Measurements from ENCODE around the gene LEF1.
"Not testable (repeated sequence)": the region's sequence is repeated elsewhere in the genome, so short reads cannot be mapped to it uniquely, and the experiment has no call there.

LEF1 gene

DNA sequence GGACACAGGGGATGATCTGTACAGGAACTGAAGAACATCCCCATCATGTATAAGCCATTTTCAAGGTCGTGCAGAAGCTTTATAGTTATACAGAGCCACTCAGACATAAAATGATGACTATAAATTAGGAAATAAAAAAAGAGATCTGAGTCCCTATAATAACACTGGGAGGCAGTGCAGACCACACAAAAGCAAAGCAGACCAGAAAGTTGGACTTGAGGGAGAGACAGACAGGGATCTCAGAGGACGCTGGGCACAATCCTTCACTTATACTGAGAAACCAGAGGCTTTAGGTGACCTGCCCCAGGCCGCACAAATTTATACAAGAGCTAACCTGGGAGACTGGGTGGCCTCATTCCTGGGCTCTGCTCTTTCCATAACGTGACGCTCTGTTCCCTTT, 108.6 kb downstream of the LEF1 start:
- no peak for DNase-seq (ENCODE audit: low read depth)

DNA sequence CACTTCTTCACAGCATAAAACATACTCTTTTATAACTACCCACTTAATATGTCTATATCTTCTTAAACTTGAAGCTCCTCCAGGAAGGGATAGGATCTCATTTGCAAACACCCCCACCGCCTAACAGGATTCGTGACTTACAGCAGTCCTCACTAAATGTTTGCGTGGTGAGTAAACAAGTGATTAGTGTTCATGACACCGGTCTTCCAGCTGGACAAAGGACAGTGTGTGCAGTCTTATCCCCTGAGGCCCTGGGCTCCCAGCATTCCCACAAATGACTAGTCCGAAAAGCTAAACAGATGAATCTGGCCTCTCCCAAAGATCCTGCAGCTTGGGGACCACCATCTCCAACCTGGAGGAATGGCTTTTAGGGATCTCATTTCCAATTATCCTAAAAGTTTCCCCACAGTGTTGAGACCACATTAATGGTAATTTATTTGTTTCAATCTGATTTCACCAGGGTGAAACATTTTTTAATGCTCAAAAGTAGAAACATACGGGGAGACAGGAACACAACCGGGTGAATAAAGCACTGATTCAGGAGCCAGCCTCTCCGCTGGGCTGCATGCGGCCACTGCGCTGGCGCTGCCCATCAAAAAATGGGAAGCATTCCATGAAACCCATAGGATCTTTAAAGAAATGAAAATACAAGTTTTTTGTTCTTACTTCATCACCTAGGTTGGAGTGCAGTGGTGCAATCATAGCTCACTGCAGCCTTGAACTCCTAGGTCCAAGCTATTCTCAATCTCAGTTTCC, 109.9 kb downstream of the LEF1 start:
- DNase-seq (ENCODE audit: low read depth): no peak

DNA sequence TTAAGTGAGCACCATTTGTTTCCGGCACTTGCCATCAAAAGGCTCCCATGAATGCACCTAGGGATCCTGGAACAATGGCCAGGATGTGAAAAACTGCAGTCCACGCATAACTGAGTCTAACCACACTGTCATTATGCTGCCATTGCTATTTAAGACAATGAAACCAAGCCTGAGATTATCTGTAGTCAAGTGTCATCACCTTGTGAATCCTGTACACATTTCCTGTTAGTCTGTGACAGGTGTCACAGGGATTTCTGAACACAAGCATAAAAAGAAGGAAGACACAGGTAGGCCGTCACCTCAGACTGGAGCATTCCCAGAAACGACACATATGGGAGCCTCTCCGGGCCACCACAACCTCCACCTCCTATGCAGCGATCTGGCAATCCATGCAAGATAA, 112.3 kb downstream of the LEF1 start:
- no peak for DNase-seq (ENCODE audit: low read depth)

DNA sequence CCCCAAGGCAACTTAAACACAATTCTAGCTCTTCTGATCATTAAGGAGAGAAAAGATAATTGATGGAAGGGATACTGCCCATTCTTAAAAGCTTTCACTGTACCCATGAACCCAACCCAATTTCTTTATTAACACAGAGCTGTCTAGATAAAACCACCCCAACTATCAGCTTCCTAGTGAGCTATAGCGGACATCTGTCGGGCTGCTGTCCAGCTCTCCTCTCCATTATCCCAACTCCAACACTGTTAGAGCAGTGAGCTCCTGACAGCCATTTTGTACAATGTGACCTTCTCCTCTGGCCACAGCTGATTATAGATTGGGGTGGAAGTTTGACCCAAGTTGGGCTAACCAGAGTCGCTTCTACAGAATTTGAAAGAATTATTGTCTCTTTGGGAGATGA, 112.9 kb downstream of the LEF1 start:
- no peak for DNase-seq (ENCODE audit: low read depth)

DNA sequence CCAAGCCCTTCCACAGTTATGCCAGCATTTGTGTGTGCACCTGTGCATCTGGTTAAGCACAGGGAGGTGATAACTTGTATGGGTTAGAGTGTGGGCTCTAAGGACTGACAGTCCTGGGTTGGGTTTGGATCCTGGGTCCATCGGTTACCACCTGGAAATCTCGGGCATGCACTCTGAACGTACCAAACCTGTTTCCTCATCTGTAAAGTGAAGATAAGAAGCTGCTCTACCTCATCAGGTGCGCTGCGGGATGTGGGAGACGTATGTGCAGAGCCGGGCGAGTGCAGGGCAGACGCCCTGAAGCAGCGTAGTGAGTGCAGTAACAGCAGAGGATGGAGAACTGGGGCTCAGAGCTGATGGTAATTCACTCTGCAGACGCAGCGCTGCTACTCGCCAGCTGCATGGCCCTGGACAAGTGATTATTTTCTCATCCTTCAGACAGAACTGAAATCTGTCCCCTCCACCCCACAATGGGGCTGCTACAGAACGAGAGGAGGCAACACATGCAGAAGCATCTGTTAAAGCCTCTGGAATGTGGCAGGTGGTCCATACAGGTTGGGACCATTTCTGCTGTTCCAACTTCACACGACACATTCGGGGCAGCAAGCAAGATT, 114.6 kb downstream of the LEF1 start:
- no peak for DNase-seq (ENCODE audit: low read depth)

DNA sequence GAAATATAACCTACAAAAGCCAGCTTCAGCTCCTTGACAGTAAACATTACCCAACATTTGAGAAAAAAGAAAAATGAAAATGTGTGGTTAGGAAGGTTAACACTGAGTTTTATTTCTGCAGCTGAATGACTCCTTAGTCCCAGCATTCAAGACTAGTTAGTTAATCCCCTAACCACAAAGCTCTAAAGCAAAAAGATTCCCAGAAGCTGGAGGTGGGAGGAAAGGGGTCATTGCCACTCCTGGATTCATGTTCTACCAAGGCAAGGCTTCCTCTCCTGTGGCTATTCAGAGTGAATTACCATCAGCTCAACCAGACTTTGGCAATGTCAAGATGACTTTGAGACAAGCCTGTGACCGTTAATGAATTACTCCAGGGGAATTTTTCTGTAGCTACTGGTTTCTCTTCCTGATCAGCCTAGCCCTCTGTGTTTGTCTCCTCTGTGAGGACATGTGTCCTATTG, 115.5 kb downstream of the LEF1 start:
- DNase-seq (ENCODE audit: low read depth): no peak

DNA sequence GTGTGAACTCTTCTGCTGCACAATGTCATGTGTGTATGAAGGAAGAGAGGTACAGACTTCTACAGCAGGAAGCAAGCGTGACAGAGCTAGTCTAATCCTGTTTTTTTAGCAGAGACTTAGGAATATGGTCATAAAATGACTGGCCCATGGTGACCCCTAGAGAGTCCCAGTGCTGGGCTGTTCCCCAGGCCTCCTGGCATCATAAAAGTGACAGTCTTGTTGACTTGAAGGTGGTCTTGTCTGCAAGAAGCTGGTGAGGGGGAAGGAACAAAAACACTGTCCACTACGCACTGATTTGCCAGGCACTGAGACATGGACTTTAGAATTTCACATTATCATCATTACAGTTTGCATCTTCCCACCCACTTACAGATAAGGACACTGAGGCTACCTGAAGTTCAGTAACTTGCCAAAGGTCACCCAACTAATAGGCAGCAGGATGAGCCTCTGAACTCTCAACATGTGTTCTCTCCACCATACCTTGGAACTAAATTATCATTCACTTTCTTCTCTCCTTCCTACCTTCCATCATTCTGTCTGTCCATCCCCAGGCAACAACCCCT, 116.1 kb downstream of the LEF1 start:
- DNase-seq (ENCODE audit: low read depth): no peak

DNA sequence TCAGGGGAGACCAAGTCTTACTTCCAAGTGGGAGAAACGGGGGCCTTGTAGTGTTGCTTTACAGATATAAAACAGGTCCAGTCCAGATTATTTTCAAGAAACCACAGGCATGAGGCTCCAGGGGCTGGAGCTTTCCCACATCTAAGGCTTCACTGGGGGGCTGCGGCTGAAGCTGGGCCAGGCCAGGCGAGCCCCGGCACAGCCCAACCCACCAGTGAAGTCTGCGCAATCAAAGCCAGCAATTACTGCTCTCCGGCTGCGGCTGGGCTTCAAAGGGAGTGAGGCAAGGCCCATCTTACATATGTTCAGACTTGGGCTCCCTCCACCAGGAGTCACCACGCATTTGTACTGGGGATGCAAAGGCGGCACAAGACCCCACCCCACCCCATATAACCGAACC, 117.4 kb downstream of the LEF1 start:
- no peak for DNase-seq (ENCODE audit: low read depth)

DNA sequence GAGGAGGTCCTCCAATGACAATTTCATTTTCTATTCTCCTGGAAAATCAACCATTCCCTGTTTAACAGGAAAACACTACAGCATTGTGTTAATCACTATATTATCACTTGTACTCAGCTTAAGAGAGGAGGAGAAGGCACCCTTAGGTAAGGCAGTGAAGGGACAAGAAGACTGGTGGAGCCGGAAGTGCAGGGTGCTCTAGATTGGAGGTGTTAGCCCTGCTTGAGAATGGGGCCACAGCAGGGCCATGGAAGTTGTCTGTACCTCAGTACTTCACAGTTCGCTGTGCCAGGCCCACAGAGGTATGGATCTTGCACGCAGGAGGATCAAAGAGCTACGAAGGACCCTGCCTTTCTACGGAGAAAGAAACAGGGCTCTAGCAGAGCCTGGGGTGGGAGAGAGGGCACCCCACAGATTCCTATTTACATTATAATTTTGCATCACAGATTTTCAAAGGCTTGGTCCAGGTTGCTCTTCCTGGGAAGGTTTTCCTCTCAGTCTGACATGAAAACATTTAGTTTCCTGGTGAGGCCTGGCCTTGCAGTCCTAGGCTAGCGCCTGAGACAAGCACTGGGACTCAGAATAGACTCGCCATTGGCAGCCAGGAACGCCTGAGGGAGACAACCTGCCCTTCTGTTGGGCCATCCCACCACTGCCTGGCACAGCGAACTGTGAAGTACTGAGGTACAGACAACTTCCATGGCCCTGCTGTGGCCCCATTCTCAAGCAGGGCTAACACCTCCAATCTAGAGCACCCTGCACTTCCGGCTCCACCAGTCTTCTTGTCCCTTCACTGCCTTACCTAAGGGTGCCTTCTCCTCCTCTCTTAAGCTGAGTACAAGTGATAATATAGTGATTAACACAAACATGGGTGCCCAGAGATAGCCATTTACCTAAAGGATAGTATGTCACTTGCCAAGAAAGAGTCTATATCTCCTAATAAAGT, 118.3 kb downstream of the LEF1 start:
- DNase-seq (ENCODE audit: low read depth): not testable (repeated sequence)

DNA sequence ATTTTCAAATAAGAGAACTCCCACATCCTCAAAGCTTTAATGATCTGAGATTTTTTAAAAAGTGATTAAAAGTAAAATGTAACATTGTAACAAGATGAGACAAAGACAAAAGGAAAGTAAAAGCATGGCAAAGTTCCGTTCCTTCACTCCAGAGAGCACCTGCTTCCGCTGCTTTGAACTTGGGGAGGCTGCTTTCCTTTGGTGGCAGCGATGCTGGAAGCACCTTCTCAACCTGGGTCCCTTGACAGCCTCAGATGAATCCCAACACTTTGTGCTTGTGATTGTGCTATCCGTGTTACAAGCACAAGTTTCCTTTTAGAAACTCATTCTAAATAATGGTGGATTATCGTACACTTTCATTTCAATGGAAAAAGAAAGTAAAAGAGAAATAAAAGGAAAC, 119.3 kb downstream of the LEF1 start:
- DNase-seq (ENCODE audit: low read depth): no peak

DNA sequence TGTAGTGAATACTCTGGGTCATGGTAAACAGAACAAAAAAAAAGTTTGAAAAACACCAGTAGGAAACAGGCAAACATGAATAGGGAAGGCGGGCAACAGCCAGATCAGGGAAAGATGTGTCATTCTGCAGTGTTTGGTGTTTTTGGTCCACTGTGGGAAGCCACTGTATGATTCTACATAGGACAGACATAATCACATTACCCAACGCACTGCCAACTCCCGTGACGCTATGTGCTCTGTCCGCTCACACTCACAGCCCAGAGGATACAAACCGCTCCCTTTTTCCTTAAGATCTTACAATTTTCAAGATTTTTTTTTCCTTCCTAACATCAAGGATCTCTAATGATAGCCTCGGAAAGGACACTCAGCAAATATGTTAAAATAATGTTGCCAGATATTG, 119.7 kb downstream of the LEF1 start:
- DNase-seq (ENCODE audit: low read depth): no peak

DNA sequence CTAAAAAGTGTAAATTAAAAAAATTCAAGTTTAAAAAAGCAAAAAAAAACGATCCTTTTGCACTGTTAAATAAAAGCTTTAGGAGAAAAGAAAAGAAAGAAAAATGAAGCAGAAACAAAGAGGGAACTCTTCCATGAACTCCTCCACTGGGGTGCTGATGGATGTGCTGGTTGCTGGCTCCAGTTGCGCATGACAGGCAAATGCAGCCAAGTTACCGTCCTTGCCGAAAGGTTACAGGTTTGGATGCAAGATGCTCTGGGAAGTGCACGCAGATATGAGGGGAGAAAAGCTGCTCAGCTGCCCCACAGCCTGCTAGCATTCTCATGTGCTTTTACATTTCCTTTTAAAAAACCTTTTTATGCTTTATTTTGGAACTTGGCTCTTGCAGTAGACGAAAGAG, 120.6 kb downstream of the LEF1 start:
- no peak for DNase-seq (ENCODE audit: low read depth)

DNA sequence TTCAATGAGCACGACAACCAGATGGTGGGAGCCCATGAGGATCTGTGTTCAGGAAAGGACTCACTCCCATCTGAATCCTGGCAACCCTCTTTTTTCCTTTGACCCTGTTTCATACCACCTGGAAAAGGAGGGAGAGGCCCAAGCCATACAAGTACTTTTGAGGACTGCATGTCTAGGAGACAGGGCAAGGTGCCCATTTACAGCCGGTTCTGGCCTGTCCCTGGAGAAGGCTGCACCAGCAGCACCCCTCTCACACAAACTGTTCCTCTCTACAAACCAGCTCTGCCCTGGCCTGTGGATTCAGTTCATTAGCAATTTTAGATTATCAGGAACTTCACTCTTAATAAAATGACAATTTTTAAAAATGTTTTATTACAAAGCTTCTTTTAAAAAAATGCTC, 121.5 kb downstream of the LEF1 start:
- DNase-seq (ENCODE audit: low read depth): no peak

DNA sequence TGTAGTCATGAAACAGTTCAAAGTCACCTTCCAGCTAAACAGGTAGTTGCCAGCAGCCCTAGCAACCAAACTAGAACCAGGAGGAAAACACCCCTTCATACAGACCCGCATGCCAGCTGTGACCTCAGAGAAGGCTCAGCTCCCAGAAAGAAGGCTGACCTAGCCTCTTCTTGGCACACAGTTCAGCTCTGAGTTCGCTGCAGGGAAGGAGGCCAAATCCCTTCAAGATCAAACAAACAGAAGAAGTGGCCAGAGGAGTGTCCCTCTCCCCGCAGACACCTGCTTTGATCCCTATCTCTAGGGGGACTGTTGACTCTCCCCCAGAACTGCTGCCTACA, 123.1 kb downstream of the LEF1 start:
- DNase-seq (ENCODE audit: low read depth): no peak

DNA sequence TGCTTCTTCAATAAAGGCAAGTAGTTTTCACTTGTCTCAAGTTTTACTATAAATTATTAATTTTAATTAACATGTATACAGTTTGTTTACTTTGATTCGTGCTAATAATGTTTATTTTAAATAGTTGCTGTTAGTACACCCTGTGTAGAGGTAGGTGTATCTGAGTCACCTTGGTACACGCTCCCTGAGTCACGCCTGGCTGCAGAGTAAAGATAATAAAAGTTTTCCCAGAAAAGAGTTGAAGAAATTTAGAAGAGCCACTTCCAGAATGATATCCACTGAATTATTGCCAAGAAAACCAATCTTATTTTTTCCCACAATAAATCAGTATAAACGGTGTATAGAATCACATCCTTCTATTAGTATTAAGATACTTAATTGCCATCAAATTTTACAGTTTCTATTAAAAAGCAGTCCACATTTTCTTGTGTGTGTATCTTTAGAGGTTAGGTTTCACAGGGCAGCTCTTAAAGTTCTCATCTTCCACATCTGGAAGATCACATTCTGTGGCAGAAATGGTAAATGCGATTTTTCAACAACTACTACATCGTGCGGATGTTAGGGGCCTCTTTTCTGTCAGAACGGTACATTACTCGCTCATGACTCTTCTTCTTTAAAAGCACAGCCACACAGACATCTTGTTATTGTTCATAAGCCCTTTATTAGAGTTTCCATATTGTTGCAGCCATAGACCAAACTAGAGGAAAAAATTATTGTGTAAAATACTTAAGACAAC, 123.6 kb downstream of the LEF1 start:
- DNase-seq (ENCODE audit: low read depth): no peak

DNA sequence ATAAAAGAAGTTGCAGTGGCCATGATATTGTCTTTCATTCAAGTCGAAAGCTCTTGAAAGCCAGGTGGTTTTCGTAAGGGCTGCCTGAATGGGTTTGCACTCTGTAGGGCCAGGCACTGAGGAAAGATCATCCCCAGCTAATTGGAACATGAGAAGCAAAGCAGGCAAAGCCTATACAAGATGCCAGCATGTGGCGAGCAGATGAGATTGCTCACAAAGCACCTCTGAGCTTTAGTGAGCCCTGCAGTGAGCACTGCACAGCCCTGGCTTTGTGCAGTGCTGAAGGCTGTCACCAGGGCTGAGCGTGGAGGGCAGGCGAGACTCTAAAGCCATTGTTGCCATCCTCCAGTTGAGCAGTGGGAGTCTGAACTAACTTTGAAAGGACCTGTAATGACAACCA, 125.2 kb downstream of the LEF1 start:
- DNase-seq (ENCODE audit: low read depth): no peak

DNA sequence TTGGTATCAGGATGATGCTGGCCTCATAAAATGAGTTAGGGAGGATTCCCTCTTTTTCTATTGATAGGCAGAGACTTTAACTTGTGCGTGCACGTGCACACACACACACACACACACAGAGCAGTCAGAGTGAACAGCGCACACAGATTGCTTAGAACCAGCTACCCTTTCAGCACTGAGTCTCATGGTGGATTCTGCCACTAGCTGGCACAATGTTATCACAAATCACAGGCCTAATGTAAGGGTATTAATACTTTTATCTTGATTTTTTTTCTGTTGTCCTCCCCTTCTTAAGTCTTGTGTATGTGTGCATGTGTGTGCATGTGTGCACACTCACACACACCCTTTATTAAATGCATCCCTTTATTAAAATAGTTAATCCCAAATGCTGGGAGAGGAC, 125.8 kb downstream of the LEF1 start:
- no peak for DNase-seq (ENCODE audit: low read depth)

DNA sequence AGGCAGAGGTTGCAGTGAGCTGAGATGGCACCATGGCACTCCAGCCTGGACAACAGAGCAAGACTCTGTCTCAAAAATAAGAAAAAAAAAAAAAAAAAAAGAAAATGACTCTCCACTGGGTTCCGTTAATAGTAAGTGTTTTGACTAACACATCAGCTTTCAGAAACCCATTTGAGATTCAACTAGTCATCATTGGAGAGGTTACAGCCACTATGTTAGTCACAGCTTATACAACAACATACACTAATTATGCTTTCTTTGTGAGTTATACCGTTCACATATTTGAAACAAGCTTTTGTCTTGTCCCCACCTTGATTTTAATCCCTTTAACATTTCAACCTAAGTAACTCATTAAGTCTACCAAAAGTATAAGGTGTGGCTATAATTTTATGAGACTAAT, 130.8 kb downstream of the LEF1 start:
- DNase-seq (ENCODE audit: low read depth): no peak

DNA sequence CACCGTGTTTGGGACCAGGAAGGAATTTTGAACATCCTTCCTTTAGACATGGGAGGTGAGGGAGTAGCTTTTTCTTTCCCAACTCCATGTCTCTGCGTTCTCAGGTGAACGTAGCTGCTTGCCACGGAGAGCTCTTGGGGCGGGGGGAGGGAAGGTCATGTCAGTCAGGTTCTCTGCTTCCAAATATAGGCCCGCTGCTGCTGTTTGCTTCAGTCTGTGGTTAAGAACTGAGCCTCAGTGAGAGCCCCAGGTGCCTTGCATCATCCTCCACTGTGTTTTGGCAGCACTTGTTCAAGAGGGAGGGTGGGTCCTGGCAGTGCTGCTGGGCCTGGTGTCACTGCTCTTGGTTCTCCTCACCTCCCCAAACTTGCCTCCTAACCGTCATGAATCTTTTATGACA, 132.5 kb downstream of the LEF1 start:
- peak; percentile 50 for DNase-seq (ENCODE audit: low read depth)

DNA sequence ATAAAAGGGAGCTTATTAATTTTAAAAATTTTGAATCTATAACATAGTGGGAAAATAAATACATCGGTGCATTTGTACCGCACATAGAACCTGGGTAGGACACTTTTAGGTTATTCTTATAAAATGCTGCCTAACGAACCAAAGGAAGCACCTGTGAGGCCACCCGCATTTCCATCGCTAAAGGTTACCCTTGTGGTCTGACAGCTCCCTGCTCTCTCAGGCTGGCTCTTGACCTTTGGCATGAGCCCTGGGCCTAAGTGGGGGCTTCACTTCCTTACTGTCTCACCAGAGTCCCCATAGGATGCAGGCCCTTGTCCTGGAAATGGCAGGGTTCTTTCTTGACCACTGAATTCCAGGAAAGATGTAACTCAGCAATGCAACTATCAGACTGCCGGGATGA, 133.0 kb downstream of the LEF1 start:
- DNase-seq (ENCODE audit: low read depth): no peak

DNA sequence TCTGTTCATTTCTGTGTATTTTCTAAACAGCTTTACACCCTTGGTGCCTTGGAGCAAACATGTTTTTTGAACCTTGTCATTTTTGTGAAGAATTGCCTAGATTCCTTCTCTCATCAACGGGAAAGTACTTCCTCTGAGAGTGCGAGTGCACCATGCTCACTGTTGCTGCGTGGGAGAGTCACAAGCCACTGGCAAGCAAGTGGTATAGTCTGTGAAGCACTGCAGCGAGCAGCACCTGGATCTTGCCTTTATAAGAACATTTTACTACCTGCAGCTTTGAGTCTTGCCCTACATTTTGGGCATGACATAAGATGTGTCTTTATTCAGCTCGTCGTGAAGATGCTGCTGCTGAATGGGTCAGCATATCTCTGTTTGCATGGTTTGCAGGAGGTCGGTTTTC, 134.2 kb downstream of the LEF1 start:
- DNase-seq (ENCODE audit: low read depth): no peak

DNA sequence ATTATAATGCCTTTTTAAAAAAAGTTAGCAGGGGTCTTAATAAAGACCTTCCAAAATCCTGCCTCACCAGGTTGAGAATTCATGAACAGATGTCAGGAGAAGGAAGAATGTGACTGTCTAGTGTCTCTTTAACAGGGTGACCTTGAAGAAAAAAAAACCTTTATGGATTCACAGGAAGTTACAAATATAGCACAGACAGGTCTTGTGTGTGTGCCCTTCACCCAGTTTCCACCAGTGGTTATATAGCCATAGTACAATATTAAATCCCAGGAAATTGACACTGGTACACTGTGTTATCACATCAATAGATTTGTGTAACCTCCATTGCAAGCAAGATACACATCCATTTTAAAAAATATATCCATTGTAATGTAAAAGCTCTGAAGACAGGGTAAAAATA, 135.4 kb downstream of the LEF1 start:
- no peak for DNase-seq (ENCODE audit: low read depth)

Measured in activated T-cell treated with anti-CD3 and anti-CD28 coated beads for 48 hours (primary cell).